Gastrocnemius medialis (tissue), 4 donors: ENCODE measurements around the gene FAM174B.

Experiments used
- POLR2A ChIP-seq, 2 donors: fragments of 450-650 bp; IDR thresholded peaks; one replicate each; pipeline ENCODE4 v1.6.1; 2017; ENCODE audit warnings: antibody characterized with exemption in 2 of 2, mild to moderate bottlenecking in 2 of 2, moderate library complexity in 2 of 2
- TF ChIP-seq, protein P1 (sequence below), 5 experiments: fragments of 450-650 bp in 3 of 5; fragments of 200-600 bp in 2 of 5; sonication (generic) in 2 of 5; IDR thresholded peaks in 4 of 5; conservative IDR thresholded peaks in 1 of 5; 1 replicate in 4 of 5; 2 replicates in 1 of 5; pipeline ENCODE4 v1.5.1; 2016 to 2019; ENCODE audit warnings: antibody characterized with exemption in 5 of 5, mild to moderate bottlenecking in 3 of 5, moderate library complexity in 3 of 5

DNA sequence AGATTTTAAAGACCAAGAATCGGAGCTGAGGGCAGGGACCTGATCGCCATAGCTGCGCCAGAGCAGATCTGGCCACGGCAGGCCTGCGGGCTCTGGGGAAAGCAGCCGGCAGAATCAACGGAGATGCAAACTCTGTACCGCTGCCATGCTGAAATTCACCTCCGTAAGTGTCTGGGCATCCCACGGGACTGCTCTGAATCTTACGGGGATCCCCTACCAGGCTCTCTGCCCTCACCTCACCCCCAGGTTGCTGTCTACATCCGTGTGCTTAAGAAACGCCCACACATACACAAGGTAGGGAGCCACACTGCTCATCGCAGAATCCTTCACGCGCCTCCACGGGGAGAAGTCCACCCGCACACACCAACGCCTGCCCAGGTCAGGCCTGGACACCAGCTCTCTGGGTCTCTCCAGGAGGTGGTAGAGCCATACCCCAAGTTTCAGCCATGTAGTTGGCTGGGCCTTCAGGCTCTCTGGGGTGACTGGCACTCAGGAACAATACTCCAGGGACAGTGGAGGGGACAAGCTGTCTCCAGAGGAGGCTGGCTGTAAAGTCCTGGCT lies 33.5 kb downstream of the FAM174B start:
- TF ChIP-seq POLR2A (IDR thresholded peaks at IDR 0.05), result no peak
- TF ChIP-seq, protein P1, sequence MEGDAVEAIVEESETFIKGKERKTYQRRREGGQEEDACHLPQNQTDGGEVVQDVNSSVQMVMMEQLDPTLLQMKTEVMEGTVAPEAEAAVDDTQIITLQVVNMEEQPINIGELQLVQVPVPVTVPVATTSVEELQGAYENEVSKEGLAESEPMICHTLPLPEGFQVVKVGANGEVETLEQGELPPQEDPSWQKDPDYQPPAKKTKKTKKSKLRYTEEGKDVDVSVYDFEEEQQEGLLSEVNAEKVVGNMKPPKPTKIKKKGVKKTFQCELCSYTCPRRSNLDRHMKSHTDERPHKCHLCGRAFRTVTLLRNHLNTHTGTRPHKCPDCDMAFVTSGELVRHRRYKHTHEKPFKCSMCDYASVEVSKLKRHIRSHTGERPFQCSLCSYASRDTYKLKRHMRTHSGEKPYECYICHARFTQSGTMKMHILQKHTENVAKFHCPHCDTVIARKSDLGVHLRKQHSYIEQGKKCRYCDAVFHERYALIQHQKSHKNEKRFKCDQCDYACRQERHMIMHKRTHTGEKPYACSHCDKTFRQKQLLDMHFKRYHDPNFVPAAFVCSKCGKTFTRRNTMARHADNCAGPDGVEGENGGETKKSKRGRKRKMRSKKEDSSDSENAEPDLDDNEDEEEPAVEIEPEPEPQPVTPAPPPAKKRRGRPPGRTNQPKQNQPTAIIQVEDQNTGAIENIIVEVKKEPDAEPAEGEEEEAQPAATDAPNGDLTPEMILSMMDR (IDR thresholded peaks at IDR 0.05 in 4 of 5, conservative IDR thresholded peaks at IDR 0.05 in 1 of 5), result no peak
